BJ (cell line): Measurements from ENCODE around the gene ABCC3. TPM values are rescaled to one million over a fixed set of nuclear protein-coding genes. Genes with fewer than 3 reads are reported as not detected.

Experiments
- CTCF ChIA-PET: fragments of 350-600 bp; formaldehyde crosslinking; extraction: SDS; loops from one replicate; lab custom pipeline; 2021; ENCODE audit warnings: antibody characterized with exemption, inconsistent platforms; lab: Yijun Ruan, JAX
- POLR2A ChIA-PET: fragments of 300-600 bp; sonication (Branson Sonifier 250); formaldehyde crosslinking; extraction: SDS; loops from one replicate; lab custom pipeline; 2021; ENCODE audit warnings: antibody characterized with exemption; lab: Charles Lee
- DNase-seq: peaks from one replicate; pipeline ENCODE4 v3.0.0-alpha.2; 2011; ENCODE audit warnings: low read depth
- H3K27me3 ChIP-seq: 2 replicates; pipeline ENCODE4 v1.6.0; 2011; ENCODE audit warnings: low read length; ENCODE audit not compliant: control insufficient read depth, insufficient read depth
- H3K36me3 ChIP-seq: 2 replicates; pipeline ENCODE4 v1.5.1; 2011; ENCODE audit warnings: low read length; ENCODE audit not compliant: control insufficient read depth, insufficient read depth
- H3K4me3 ChIP-seq: 2 replicates; pipeline ENCODE4 v1.5.1; 2011; ENCODE audit warnings: low read depth, mild to moderate bottlenecking, control low read depth, low read length
- polyA plus RNA-seq: library from polyadenylated mRNA; depleted of rRNA; stranded (reverse); fragments of >200 nt; gene quantifications from 2 replicates; pipeline ENCODE4 v1.2.3, GENCODE V29; 2011
- TF ChIP-seq, protein P1 (sequence below): IDR thresholded peaks from 2 replicates; pipeline ENCODE4 v1.5.1; 2011; ENCODE audit warnings: low read depth, mild to moderate bottlenecking, control low read depth, inconsistent platforms, low read length, moderate library complexity; ENCODE audit not compliant: insufficient read depth

The ABCC3 gene
- polyA plus RNA-seq, 1 experiment, result 56.4 TPM

DNA sequence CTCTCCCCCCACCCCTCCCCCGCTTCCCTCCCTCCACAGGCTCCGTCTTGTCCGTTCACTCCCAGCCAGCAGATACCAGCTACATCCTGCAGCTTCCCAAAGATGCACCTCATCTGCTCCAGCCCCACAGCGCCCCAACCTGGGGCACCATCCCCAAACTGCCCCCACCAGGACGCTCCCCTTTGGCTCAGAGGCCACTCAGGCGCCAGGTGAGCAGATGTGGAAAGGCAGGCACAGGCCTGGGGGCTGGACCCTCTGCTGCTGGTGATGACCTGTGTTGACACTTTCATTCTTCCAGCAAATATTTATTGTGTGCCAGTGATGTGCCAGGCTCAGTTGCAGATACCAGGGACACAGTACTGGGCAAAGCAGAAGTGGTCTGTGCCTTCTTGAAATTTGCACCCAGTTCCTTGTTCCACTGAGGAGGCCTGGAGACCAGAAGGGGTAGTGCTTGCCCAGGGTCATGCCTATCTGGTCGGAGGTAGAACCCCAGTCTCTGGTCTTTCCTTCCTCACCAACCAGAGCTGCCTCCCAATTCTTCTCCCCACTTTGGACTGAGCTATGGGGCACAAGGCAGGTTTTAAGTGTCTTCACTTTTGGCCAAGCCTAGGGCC lies 10.3 kb upstream of the ABCC3 start:
- Histone ChIP-seq H3K4me3 (no peak overlapping the region), H3K27me3 (no peaks in the 10 kb centered on the region), H3K36me3 (no peaks in the 10 kb centered on the region)
- no peak for DNase-seq
- TF ChIP-seq, protein P1, sequence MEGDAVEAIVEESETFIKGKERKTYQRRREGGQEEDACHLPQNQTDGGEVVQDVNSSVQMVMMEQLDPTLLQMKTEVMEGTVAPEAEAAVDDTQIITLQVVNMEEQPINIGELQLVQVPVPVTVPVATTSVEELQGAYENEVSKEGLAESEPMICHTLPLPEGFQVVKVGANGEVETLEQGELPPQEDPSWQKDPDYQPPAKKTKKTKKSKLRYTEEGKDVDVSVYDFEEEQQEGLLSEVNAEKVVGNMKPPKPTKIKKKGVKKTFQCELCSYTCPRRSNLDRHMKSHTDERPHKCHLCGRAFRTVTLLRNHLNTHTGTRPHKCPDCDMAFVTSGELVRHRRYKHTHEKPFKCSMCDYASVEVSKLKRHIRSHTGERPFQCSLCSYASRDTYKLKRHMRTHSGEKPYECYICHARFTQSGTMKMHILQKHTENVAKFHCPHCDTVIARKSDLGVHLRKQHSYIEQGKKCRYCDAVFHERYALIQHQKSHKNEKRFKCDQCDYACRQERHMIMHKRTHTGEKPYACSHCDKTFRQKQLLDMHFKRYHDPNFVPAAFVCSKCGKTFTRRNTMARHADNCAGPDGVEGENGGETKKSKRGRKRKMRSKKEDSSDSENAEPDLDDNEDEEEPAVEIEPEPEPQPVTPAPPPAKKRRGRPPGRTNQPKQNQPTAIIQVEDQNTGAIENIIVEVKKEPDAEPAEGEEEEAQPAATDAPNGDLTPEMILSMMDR, result no peak
- ChIA-PET POLR2A (no interaction called here), CTCF (interaction anchor here (1.1 to 9.8 kb wide), 6 partner anchors 11 to 141 kb away, joined by 3 to 186 read pairs (median 8); partner anchors contain the start of gene SPATA20)

DNA sequence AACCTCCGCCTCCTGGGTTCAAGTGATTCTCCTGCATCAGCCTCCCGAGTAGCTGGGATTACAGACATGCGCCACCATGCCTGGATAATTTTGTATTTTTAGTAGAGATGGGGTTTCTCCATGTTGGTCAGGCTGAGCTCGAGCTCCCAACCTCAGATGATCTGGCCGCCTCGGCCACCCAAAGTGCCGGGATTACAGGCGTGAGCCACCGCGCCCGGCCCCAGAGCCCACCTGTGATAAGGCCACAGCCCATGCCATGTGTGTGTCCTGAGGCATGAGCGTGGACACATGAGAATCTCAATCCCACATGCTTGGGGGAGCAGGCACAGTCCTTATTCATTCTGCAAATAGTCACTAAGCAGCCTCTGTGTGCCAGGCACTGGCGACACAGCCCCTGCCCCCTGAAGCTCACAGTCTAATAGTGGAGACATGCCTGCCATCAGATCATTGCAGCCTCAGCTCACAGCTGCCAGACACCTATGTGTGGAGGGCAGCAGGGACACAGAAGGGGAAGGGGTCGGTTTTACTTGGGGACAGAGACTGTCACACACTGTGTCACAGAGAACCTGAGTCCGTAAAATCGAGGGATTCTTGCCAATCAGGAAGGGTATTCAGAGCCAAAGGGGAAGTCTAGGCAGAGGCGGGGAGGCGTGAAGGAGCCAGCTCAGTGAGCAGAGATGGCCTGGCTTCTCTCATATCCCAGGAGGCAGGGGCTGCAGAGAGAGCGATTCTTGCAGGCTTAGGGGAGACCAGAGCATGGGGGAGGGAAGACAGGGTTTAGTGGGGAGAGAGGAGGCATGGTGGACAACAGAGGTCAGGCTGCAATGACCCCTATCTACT lies 9.4 kb upstream of the ABCC3 start:
- TF ChIP-seq, protein P1, result no peak
- DNase-seq, result no peak
- H3K36me3 ChIP-seq, result no peaks in the 10 kb centered on the region
- no peak overlapping the region for H3K4me3 ChIP-seq
- CTCF ChIA-PET, result interaction anchor here (0.6 to 9.8 kb wide), 28 partner anchors 9 to 210 kb away, joined by 3 to 186 read pairs (median 5); partner anchors contain the start of genes ABCC3, CACNA1G, SPATA20 and WFIKKN2
- POLR2A ChIA-PET, result no interaction called here
- no peaks in the 10 kb centered on the region for H3K27me3 ChIP-seq

DNA sequence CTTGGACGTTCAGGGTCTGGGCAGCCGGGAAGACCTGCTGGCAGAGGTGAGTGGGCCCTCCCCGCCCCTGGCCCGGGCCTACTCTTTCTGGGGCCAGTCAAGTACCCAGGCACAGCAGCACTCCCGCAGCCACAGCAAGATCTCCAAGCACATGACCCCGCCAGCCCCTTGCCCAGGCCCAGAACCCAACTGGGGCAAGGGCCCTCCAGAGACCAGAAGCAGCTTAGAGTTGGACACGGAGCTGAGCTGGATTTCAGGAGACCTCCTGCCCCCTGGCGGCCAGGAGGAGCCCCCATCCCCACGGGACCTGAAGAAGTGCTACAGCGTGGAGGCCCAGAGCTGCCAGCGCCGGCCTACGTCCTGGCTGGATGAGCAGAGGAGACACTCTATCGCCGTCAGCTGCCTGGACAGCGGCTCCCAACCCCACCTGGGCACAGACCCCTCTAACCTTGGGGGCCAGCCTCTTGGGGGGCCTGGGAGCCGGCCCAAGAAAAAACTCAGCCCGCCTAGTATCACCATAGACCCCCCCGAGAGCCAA lies 8.6 kb upstream of the ABCC3 start:
- H3K36me3 ChIP-seq, result no peaks in the 10 kb centered on the region
- ChIA-PET POLR2A (interaction anchor here (0.6 kb wide), 1 partner anchor 46 kb away, joined by 3 read pairs; no protein-coding TSS in a partner anchor), CTCF (interaction anchor here (0.6 to 9.8 kb wide), 31 partner anchors 8 to 216 kb away, joined by 3 to 186 read pairs (median 5); partner anchors contain the start of genes ABCC3, CACNA1G, SPATA20 and WFIKKN2)
- no peak for DNase-seq
- no peaks in the 10 kb centered on the region for H3K27me3 ChIP-seq
- TF ChIP-seq, protein P1, result peak; percentile 82
- no peak overlapping the region for H3K4me3 ChIP-seq

DNA sequence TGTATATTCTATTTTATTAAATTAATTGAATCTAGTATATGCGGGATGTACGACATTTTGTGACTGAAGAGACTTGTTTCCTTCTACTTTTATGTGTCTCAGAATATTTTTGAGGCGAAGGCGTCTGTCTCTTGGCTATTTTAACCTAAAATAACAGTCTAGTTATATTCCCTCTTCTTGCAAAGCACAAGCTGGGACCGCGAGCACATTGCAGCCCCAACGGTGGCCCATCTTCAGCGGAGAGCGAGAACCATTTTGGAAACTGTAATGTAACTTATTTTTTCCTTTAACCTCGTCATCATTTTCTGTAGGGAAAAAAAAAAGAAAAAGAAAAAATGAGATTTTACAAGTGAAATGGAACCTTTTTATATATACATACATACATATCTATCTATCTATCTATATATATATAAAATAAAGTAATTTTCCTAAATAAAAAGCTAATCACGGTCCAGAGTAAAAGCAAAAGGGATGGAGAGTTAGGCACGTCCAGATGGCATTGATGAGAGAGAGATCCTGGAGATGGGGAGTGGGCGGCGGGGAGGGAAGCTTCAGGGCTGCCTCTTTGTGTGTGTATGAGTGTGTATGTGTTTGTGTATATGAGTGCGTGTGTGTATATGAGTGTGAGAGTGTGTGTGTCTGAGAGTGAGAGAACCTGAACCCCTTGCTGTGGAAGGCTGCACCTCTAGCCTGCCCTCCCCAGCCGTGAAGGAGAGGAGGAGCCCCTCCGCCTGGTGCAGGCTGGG lies 7.5 kb upstream of the ABCC3 start:
- H3K27me3 ChIP-seq, result no peaks in the 10 kb centered on the region
- TF ChIP-seq, protein P1, result no peak
- no peaks in the 10 kb centered on the region for H3K36me3 ChIP-seq
- no peak for DNase-seq
- H3K4me3 ChIP-seq, result no peak overlapping the region
- CTCF ChIA-PET, result interaction anchor here (0.9 to 9.8 kb wide), 16 partner anchors 10 to 215 kb away, joined by 3 to 186 read pairs (median 9); partner anchors contain the start of genes CACNA1G, SPATA20 and WFIKKN2
- POLR2A ChIA-PET, result interaction anchor here (0.6 kb wide), 1 partner anchor 11 kb away, joined by 4 read pairs; no protein-coding TSS in a partner anchor
